ENCODE measurements around the gene SLC9C1.
A peak's percentile ranks its signal among the peaks of the same experiment; 100 is the strongest.

Gene SLC9C1

DNA sequence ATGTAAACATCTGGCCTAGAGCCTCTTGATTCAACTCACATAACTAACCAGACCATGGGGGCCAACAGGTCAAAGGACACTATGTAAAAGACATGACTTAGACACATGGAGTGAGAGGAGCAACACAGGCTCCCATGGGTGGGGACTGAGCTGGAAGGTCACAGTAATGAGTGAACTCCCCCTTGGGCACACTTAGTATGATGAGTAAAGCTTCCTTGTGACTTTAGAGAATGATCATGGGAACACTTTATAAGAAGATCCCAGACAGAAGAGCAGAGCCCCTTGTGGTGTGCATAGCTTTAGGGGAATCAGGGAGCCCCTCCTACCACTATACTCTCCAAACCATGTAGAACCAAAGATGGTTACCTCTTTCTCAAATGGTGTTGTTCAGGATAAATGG is 171.1 kb downstream of the SLC9C1 start:
- H3K27ac Mint-ChIP-seq: no peak overlapping the region
- H3K27me3 Mint-ChIP-seq: no peaks in the 10 kb centered on the region
- H3K9me3 Mint-ChIP-seq (ENCODE audit: low read depth): no peaks in the 10 kb centered on the region
- H3K4me3 Mint-ChIP-seq: no peak overlapping the region
- peaks cover 8% of the 10 kb centered on the region for H3K36me3 Mint-ChIP-seq
- H3K4me1 Mint-ChIP-seq (ENCODE audit: low read depth): peaks cover 58% of the 10 kb centered on the region

- no peaks in the 10 kb centered on the region for H3K9me3 Mint-ChIP-seq (ENCODE audit: low read depth)
- no peak overlapping the region for H3K27ac Mint-ChIP-seq
- no peak overlapping the region for H3K4me3 Mint-ChIP-seq
- H3K27me3 Mint-ChIP-seq: no peaks in the 10 kb centered on the region
- H3K36me3 Mint-ChIP-seq: peaks cover 8% of the 10 kb centered on the region
- peaks cover 50% of the 10 kb centered on the region for H3K4me1 Mint-ChIP-seq (ENCODE audit: low read depth)
Measured at GRCh38 chr3:112121577-112122547, 172.2 kb downstream of the SLC9C1 start.

- Mint-ChIP-seq H3K36me3 (peaks cover 5% of the 10 kb centered on the region), H3K27ac (no peak overlapping the region), H3K27me3 (no peaks in the 10 kb centered on the region), H3K9me3 (ENCODE audit: low read depth) (no peaks in the 10 kb centered on the region), H3K4me3 (no peak overlapping the region), H3K4me1 (ENCODE audit: low read depth) (peaks cover 37% of the 10 kb centered on the region)
Measured at GRCh38 chr3:112119962-112120836, 173.8 kb downstream of the SLC9C1 start.

GRCh38 chr3:112117841-112118571 is 176.0 kb downstream of the SLC9C1 start:
- H3K4me3 Mint-ChIP-seq: no peak overlapping the region
- H3K36me3 Mint-ChIP-seq: peaks cover 3% of the 10 kb centered on the region
- no peak overlapping the region for H3K27ac Mint-ChIP-seq
- H3K4me1 Mint-ChIP-seq (ENCODE audit: low read depth): peaks cover 40% of the 10 kb centered on the region
- no peaks in the 10 kb centered on the region for H3K27me3 Mint-ChIP-seq
- no peaks in the 10 kb centered on the region for H3K9me3 Mint-ChIP-seq (ENCODE audit: low read depth)

DNA sequence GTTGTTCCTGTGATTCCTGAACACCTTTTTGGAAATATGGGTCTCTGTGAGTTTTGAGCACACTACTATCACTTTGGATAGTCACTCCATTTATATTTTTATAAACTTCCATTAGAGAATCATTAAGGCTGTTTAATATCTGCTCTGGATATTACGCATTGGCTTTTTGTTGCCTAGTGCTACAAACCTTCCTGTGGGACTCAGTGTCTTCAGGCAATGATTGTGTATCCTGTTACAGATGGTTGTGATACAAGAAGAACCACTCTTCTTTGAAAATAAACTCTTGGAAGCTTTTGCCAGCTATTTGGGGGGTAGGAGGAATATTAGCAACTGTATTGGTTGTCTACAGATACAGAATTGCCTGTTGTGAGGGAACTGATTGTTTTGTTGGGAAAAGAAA is 176.6 kb downstream of the SLC9C1 start:
- peaks cover 3% of the 10 kb centered on the region for H3K36me3 Mint-ChIP-seq
- no peaks in the 10 kb centered on the region for H3K27me3 Mint-ChIP-seq
- no peaks in the 10 kb centered on the region for H3K9me3 Mint-ChIP-seq (ENCODE audit: low read depth)
- H3K27ac Mint-ChIP-seq: no peak overlapping the region
- H3K4me3 Mint-ChIP-seq: no peak overlapping the region
- peaks cover 40% of the 10 kb centered on the region for H3K4me1 Mint-ChIP-seq (ENCODE audit: low read depth)

DNA sequence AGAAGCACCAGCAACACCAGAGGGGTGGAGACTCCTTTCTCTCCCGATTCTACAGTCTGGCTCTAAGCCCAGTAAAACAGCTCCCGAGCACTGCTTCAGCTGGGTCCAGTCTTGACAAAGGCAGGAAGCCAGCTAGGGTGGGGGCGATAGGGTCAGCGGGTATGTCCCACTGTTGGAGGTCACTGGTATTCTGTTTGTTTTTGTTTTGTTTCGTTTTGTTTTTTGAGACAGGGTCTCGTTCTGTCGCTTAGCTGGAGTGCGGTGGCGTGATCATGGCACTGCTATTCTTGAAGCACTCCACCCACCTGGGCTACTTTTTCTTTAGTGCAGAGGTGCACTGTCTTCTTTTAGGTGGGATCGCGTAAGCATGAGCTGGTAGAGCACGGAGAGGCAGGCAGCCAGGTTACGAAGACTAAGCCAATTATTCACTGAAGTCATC is 177.2 kb downstream of the SLC9C1 start:
- Mint-ChIP-seq H3K36me3 (peaks cover 3% of the 10 kb centered on the region), H3K9me3 (ENCODE audit: low read depth) (no peaks in the 10 kb centered on the region), H3K4me1 (ENCODE audit: low read depth) (peaks cover 41% of the 10 kb centered on the region), H3K4me3 (peak overlapping the region; percentile 8), H3K27ac (no peak overlapping the region), H3K27me3 (no peaks in the 10 kb centered on the region)

DNA sequence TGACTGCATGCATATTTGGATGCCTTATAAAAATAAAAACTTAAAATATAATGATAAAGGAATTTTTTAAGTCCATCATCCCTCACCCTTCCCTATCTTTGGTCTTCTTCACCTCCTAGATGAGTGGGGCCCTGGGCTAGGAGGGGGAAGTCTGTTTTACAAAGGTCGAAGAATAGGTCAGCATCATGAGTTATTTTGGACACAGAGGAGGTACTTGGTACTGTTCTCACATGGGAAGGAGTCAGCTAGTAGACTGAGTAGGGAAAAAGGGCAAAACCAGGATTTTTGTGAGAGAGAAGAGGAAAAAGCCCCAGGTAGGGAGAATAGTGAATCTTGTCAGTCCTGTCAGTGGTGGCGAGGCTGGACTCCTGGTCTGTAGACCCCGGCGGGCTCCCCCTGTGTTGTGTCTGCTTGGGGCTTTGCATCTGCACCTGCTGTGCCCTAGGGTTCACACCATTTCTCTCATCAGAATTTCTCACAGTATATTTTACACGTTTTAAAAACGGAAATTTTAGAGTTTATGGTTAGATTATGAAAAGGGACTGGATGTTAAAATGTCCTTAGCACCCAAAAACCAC is 178.1 kb downstream of the SLC9C1 start:
- Mint-ChIP-seq H3K9me3 (ENCODE audit: low read depth) (no peaks in the 10 kb centered on the region), H3K27ac (no peak overlapping the region), H3K4me3 (no peak overlapping the region), H3K27me3 (no peaks in the 10 kb centered on the region), H3K36me3 (peaks cover 3% of the 10 kb centered on the region), H3K4me1 (ENCODE audit: low read depth) (peaks cover 34% of the 10 kb centered on the region)

- no peak overlapping the region for H3K4me3 Mint-ChIP-seq
- no peaks in the 10 kb centered on the region for H3K27me3 Mint-ChIP-seq
- peaks cover 29% of the 10 kb centered on the region for H3K4me1 Mint-ChIP-seq (ENCODE audit: low read depth)
- no peak overlapping the region for H3K27ac Mint-ChIP-seq
- H3K9me3 Mint-ChIP-seq (ENCODE audit: low read depth): no peaks in the 10 kb centered on the region
- H3K36me3 Mint-ChIP-seq: peaks cover 3% of the 10 kb centered on the region
Measured at GRCh38 chr3:112115161-112115739, 178.8 kb downstream of the SLC9C1 start.

GRCh38 chr3:112114576-112115160 is 179.3 kb downstream of the SLC9C1 start:
- Mint-ChIP-seq H3K27me3 (no peaks in the 10 kb centered on the region), H3K36me3 (peaks cover 2% of the 10 kb centered on the region), H3K9me3 (ENCODE audit: low read depth) (no peaks in the 10 kb centered on the region)

GRCh38 chr3:112111785-112112402 is 182.1 kb downstream of the SLC9C1 start:
- H3K36me3 Mint-ChIP-seq: no peaks in the 10 kb centered on the region
- H3K27ac Mint-ChIP-seq: no peak overlapping the region
- H3K27me3 Mint-ChIP-seq: no peaks in the 10 kb centered on the region
- peaks cover 10% of the 10 kb centered on the region for H3K4me1 Mint-ChIP-seq (ENCODE audit: low read depth)
- H3K4me3 Mint-ChIP-seq: no peak overlapping the region
- H3K9me3 Mint-ChIP-seq (ENCODE audit: low read depth): no peaks in the 10 kb centered on the region

More at GRCh38 chr3:112114576-112115160, 179.3 kb downstream of the SLC9C1 start:
- no peak overlapping the region for H3K27ac Mint-ChIP-seq
- peaks cover 24% of the 10 kb centered on the region for H3K4me1 Mint-ChIP-seq (ENCODE audit: low read depth)
- no peak overlapping the region for H3K4me3 Mint-ChIP-seq

DNA sequence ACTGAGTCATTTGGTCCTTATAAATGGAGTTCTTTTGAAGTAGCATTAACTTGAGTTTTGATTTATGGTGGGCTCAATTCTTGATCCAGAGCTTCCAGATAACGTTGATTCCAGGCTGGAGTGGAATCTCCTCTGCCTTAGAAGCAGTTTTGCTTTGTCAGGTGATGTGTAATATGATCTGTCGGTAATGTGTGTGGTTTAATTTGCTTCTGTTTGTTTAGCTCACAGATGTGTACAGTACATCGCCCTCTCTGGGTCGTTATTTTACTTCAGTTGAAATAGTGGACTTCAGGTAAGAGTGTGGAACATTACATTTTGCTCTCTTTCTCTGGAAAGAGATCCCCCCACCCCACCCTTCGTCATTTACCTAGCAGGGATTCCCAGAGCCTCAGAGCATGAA is 184.7 kb downstream of the SLC9C1 start:
- Mint-ChIP-seq H3K36me3 (no peaks in the 10 kb centered on the region), H3K27ac (no peak overlapping the region), H3K9me3 (ENCODE audit: low read depth) (no peaks in the 10 kb centered on the region), H3K27me3 (no peaks in the 10 kb centered on the region), H3K4me3 (no peak overlapping the region), H3K4me1 (ENCODE audit: low read depth) (peaks cover 4% of the 10 kb centered on the region)

DNA sequence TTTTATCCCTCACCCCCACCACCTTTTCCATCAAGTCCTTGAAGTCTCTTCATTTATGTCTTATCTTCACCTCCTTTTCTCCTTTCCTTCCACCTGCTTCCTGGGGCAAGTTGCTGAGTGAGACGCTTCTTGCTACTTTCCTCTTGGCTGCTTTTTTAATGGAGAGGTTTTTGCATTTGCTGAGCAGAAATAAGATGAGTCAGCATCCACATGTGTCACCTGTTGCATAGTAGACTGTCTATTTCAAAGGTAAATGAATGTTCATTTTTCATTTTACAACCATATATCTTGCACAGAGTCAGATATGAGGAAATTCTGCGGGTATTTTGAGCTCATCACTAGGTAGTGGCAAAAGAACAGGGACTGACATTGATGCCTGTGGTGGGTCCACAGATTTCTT is 189.2 kb downstream of the SLC9C1 start:
- H3K27ac Mint-ChIP-seq: no peak overlapping the region
- no peak overlapping the region for H3K4me3 Mint-ChIP-seq
- H3K36me3 Mint-ChIP-seq: peaks cover 6% of the 10 kb centered on the region
- no peaks in the 10 kb centered on the region for H3K9me3 Mint-ChIP-seq (ENCODE audit: low read depth)
- no peaks in the 10 kb centered on the region for H3K4me1 Mint-ChIP-seq (ENCODE audit: low read depth)
- peaks cover 2% of the 10 kb centered on the region for H3K27me3 Mint-ChIP-seq

- Mint-ChIP-seq H3K27me3 (peaks cover 2% of the 10 kb centered on the region), H3K4me3 (no peak overlapping the region), H3K27ac (no peak overlapping the region), H3K36me3 (peaks cover 11% of the 10 kb centered on the region), H3K4me1 (ENCODE audit: low read depth) (peaks cover 6% of the 10 kb centered on the region), H3K9me3 (ENCODE audit: low read depth) (peaks cover 4% of the 10 kb centered on the region)
Measured at GRCh38 chr3:112101916-112102315, 192.1 kb downstream of the SLC9C1 start.

All from activated naive CD8-positive, alpha-beta T cell (primary cell).